Esophagus muscularis mucosa (tissue), 4 donors: Measurements from ENCODE around the gene DNAH12. TPM values are rescaled to one million over a fixed set of nuclear protein-coding genes. Genes with fewer than 3 reads are reported as not detected.

Experiments
- DNase-seq: peaks from one replicate; pipeline ENCODE4 v3.0.0-alpha.2; 2017; ENCODE audit errors: extremely low spot score
- H3K27ac ChIP-seq, 4 donors: fragments of 200-600 bp; sonication (generic); replicated peaks in 1 of 4; 1 replicate in 3 of 4; 2 replicates in 1 of 4; pipeline ENCODE4 v1.5.1; 2016 to 2019; ENCODE audit warnings: mild to moderate bottlenecking in 1 of 4
- H3K27me3 ChIP-seq, 4 donors: fragments of 200-600 bp; sonication (generic); one replicate each; pipeline versions ENCODE4 v1.5.1 to v1.6.0; 2016 to 2019
- H3K36me3 ChIP-seq, 4 donors: fragments of 200-600 bp; sonication (generic); one replicate each; pipeline ENCODE4 v1.5.1; 2016 to 2019
- H3K4me1 ChIP-seq, 4 donors: fragments of 200-600 bp; sonication (generic); one replicate each; pipeline ENCODE4 v1.5.1; 2016 to 2019
- H3K4me3 ChIP-seq, 4 donors: fragments of 200-600 bp; sonication (generic); 1 replicate in 2 of 4; 2 replicates in 2 of 4; pipeline ENCODE4 v1.5.1; 2016 to 2019; ENCODE audit warnings: mild to moderate bottlenecking in 4 of 4, moderate library complexity in 1 of 4
- H3K9me3 ChIP-seq, 4 donors: fragments of 200-600 bp; sonication (generic); 1 replicate in 3 of 4; 2 replicates in 1 of 4; pipeline ENCODE4 v1.5.1; 2016 to 2019
- CTCF ChIP-seq, 3 experiments: fragments of 200-600 bp in 2 of 3; fragments of 450-650 bp in 1 of 3; sonication (generic) in 2 of 3; IDR thresholded peaks; one replicate each; pipeline ENCODE4 v1.5.1; 2017 to 2019; ENCODE audit warnings: antibody characterized with exemption in 3 of 3, mild to moderate bottlenecking in 2 of 3, moderate library complexity in 1 of 3
- EP300 ChIP-seq: sonication (generic); formaldehyde crosslinking; IDR thresholded peaks from one replicate; pipeline ENCODE4 v1.6.1; 2017; ENCODE audit warnings: antibody characterized with exemption
- POLR2A ChIP-seq: fragments of 450-650 bp; IDR thresholded peaks from one replicate; pipeline ENCODE4 v1.6.1; 2017; ENCODE audit warnings: antibody characterized with exemption, moderate library complexity, mild to moderate bottlenecking, low read depth
- POLR2AphosphoS5 ChIP-seq, 2 donors: sonication (generic); formaldehyde crosslinking; IDR thresholded peaks; one replicate each; pipeline ENCODE4 v1.6.1; 2017; ENCODE audit warnings: antibody characterized with exemption in 2 of 2
- WGBS: methylation state at CpG from one replicate; pipeline ENCODE4 v1.1.5; 2018; 5-methylcytosine and 5-hydroxymethylcytosine counted together
- intact Hi-C: fragments of 100-400 bp; cut with DNase I; formaldehyde crosslinking; loops from one replicate; pipeline ENCODE4 v1.15.1; 2023
- total RNA-seq, 4 donors: library from RNA; depleted of rRNA; stranded (reverse); fragments of >200 nt; gene quantifications; one replicate each; pipeline versions ENCODE4 v1.1.0 to v1.2.1, GENCODE V29; 2016

DNAH12 gene
- total RNA-seq, 4 donors from 2014 or later: under 0.01 to 0.39 TPM; not detected in 2

- DNase-seq: no peak
- intact Hi-C loops: no loop called here
- Histone ChIP-seq H3K27ac (no peak overlapping the region), H3K27me3 (no peaks in the 10 kb centered on the region), H3K36me3 (no peaks in the 10 kb centered on the region), H3K4me3 (no peak overlapping the region), H3K9me3 (peaks cover 0 to 5% (median 0%) of the 10 kb centered on the region in 4 donors), H3K4me1 (no peaks in the 10 kb centered on the region)
- WGBS: 100% methylated on average over 1 of the region's 1 CpG
- TF ChIP-seq POLR2A (no peak), EP300 (no peak)
Observed at GRCh38 chr3:57436195-57436761, 107.9 kb downstream of the DNAH12 start.

GRCh38 chr3:57434041-57434440 is 110.1 kb downstream of the DNAH12 start:
- H3K27me3 ChIP-seq: no peaks in the 10 kb centered on the region
- WGBS: 49% methylated on average over 4 of the region's 4 CpGs
- TF ChIP-seq CTCF (IDR thresholded peaks at IDR 0.05) (peak in 1 of 3 experiments; percentile 34), POLR2AphosphoS5 (IDR thresholded peaks at IDR 0.05) (no peak), EP300 (no peak), POLR2A (no peak)
- no peak overlapping the region for H3K27ac ChIP-seq
- H3K36me3 ChIP-seq: no peaks in the 10 kb centered on the region
- no peak for DNase-seq
- H3K9me3 ChIP-seq: no peaks in the 10 kb centered on the region
- intact Hi-C loops: no loop called here
- H3K4me3 ChIP-seq: no peak overlapping the region
- H3K4me1 ChIP-seq: no peaks in the 10 kb centered on the region

- no peak overlapping the region for H3K4me3 ChIP-seq
- no peaks in the 10 kb centered on the region for H3K36me3 ChIP-seq
- H3K9me3 ChIP-seq: no peaks in the 10 kb centered on the region
- TF ChIP-seq EP300: no peak
- no peak for TF ChIP-seq CTCF (IDR thresholded peaks at IDR 0.05)
- no peak for TF ChIP-seq POLR2A
- no peak for TF ChIP-seq POLR2AphosphoS5 (IDR thresholded peaks at IDR 0.05)
- DNase-seq: no peak
- WGBS: 88% methylated on average over 3 of the region's 3 CpGs
- H3K4me1 ChIP-seq: no peaks in the 10 kb centered on the region
- no peaks in the 10 kb centered on the region for H3K27me3 ChIP-seq
- H3K27ac ChIP-seq: no peak overlapping the region
- intact Hi-C loops: no loop called here
Observed at GRCh38 chr3:57423335-57423734, 120.8 kb downstream of the DNAH12 start.

- DNase-seq: no peak
- no peaks in the 10 kb centered on the region for H3K27me3 ChIP-seq
- no peaks in the 10 kb centered on the region for H3K9me3 ChIP-seq
- H3K4me1 ChIP-seq: no peaks in the 10 kb centered on the region
- no peak for TF ChIP-seq POLR2A
- TF ChIP-seq EP300: no peak
- TF ChIP-seq CTCF (IDR thresholded peaks at IDR 0.05): no peak
- TF ChIP-seq POLR2AphosphoS5 (IDR thresholded peaks at IDR 0.05): no peak
- no peak overlapping the region for H3K27ac ChIP-seq
- intact Hi-C loops: no loop called here
- no peak overlapping the region for H3K4me3 ChIP-seq
- 85% methylated on average over 5 of the region's 5 CpGs for WGBS
- no peaks in the 10 kb centered on the region for H3K36me3 ChIP-seq
Observed at GRCh38 chr3:57421336-57421735, 122.8 kb downstream of the DNAH12 start.

- no peaks in the 10 kb centered on the region for H3K9me3 ChIP-seq
- no peak overlapping the region for H3K4me3 ChIP-seq
- H3K27ac ChIP-seq: no peak overlapping the region
- intact Hi-C loops: no loop called here
- no peak for DNase-seq
- no peaks in the 10 kb centered on the region for H3K4me1 ChIP-seq
- H3K36me3 ChIP-seq: no peaks in the 10 kb centered on the region
- H3K27me3 ChIP-seq: no peaks in the 10 kb centered on the region
- 83% methylated on average over 2 of the region's 2 CpGs for WGBS
- TF ChIP-seq CTCF (IDR thresholded peaks at IDR 0.05) (no peak), POLR2A (no peak), POLR2AphosphoS5 (IDR thresholded peaks at IDR 0.05) (no peak), EP300 (no peak)
Observed at GRCh38 chr3:57420001-57420400, 124.1 kb downstream of the DNAH12 start.
